Activated T-helper 1 cell treated with anti-CD3 and anti-CD28 coated beads, Interleukin-2, amount 50 U/mL, for 16 hours (primary cell): ENCODE data around the gene PALM.
A peak's percentile ranks its signal among the peaks of the same experiment; 100 is the strongest.
"Not testable (repeated sequence)": the region's sequence is repeated elsewhere in the genome, so short reads cannot be mapped to it uniquely, and the experiment has no call there.

Experiments
- DNase-seq, 2 donors: peaks; one replicate each; pipeline ENCODE4 v3.0.0-alpha.2; 2020; ENCODE audit warnings: low read depth in 1 of 2, low spot score in 1 of 2

PALM gene

DNA sequence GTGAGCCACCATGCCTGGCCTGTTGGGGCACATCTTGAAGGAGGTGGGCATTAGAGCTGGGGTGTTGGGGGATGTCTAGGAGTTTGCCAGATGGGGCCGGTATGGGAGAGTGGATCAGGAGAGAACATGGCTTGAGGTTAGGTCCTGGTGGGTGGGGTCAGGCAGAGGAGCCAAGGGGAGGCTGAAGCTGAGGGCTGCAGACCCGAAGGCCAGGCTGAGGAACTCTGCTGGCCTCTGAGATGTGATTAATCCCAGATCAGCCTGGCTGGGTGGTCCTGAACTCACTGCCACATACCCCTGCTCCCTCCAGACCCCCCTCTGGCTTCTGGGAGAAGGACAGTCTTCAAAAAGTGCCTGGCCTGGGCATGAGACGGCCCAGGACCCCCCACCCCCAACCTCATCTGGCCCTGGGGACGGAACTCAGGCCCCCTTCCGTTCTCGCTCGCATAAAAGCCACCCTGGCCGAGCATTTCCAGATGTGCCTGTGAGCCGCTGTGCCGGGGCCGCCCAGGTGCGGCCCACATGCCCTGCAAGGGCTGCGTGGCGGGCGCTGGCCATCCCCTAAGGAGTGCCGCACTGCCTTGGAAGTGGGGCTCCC, 29.8 kb upstream of the PALM start:
- no peak for DNase-seq

DNA sequence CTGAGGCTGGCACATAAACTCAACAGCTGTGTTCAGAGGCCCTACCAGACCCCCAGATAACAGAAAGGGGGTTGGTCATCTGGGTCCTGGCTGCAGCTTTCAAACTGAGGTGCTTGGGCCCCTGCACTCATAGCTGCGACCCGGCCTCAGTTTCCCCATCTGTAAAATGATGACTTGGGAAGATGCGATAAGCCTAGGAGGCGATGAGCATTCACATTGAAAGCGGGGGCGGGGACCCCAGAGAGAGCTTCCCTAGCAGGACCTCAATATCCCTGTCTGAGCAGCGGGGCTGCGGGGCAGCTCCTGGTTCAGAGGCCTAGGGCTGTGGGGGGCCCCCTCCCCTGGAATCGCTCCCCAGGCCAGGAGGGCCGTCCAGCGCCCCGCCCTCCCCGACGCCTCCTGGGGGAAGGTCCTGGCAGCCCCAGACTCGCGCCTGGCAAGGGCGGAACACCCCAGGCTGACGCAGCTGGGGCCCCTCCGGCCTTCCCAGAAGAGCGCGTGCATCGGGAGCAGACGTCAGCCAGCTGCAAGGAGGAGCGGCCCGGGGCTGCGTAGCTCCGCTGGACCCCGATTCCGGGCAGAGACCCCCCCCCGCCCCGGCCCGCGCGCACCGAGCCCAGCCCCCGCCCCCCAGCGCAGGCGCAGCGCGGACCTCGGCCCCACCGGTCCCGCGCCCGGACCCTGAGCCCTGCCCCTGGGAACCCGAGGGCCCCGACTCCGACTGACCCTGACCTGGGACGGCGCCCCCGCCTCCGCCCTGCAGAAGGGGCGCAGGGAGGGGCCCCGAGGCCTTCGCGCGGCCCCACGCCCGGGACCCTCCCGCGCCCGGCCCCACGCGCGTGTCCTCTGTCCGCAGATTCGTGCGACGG, 29.1 kb upstream of the PALM start:
- DNase-seq = no peak

DNA sequence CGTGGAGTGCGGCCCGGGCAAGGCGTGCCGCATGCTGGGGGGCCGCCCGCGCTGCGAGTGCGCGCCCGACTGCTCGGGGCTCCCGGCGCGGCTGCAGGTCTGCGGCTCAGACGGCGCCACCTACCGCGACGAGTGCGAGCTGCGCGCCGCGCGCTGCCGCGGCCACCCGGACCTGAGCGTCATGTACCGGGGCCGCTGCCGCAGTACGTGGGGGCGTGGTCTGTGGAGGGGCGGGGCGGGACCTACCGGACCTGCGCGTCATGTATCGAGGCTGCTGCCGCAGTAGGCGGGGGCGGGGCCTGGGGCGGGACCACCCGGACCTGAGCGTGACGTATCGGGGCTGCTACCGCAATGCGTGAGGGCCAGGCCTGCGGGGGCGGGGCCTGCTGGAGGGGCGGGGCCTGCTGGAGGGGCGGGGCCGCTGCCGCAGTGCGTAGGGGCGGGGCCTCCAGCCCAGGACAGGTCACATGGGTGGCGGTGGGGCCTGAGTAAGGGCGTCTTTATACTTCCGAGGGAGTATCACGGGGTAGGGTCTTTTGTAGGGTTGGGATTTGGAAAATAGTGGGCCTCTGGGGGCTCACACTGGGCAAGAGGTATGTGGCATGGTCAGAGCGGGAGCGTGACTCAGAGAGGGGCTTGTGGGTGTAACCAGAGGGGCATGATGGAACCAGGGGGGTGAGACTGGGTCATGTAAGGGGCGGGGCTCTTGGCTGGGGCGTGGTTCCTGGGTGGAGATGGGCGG, 28.3 kb upstream of the PALM start:
- DNase-seq = peak; percentile 99

DNA sequence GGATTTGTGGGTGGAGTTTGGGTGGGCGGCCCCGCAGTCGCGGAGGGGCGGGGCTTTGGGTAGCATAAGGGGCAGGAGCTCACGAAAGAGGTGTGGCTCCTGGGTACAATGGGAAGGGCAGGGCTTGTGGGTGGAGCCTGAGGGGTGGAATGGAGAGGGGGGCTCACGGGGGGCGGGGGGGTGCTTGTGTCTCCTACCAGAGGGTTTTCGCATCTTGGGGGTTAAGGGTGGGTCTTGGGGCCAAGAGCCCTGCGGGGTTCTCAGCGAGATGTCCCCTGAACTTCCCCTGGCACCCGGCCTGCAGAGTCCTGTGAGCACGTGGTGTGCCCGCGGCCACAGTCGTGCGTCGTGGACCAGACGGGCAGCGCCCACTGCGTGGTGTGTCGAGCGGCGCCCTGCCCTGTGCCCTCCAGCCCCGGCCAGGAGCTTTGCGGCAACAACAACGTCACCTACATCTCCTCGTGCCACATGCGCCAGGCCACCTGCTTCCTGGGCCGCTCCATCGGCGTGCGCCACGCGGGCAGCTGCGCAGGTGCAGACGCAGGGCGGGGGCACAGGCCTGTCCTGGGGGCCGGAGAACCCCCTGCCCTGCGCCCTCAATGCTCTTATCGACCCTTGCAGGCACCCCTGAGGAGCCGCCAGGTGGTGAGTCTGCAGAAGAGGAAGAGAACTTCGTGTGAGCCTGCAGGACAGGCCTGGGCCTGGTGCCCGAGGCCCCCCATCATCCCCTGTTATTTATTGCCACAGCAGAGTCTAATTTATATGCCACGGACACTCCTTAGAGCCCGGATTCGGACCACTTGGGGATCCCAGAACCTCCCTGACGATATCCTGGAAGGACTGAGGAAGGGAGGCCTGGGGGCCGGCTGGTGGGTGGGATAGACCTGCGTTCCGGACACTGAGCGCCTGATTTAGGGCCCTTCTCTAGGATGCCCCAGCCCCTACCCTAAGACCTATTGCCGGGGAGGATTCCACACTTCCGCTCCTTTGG, 27.4 kb upstream of the PALM start:
- DNase-seq = no peak

DNA sequence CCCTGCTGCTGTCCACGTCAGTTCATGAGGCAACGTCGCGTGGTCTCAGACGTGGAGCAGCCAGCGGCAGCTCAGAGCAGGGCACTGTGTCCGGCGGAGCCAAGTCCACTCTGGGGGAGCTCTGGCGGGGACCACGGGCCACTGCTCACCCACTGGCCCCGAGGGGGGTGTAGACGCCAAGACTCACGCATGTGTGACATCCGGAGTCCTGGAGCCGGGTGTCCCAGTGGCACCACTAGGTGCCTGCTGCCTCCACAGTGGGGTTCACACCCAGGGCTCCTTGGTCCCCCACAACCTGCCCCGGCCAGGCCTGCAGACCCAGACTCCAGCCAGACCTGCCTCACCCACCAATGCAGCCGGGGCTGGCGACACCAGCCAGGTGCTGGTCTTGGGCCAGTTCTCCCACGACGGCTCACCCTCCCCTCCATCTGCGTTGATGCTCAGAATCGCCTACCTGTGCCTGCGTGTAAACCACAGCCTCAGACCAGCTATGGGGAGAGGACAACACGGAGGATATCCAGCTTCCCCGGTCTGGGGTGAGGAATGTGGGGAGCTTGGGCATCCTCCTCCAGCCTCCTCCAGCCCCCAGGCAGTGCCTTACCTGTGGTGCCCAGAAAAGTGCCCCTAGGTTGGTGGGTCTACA, 25.9 kb upstream of the PALM start:
- DNase-seq = no peak

DNA sequence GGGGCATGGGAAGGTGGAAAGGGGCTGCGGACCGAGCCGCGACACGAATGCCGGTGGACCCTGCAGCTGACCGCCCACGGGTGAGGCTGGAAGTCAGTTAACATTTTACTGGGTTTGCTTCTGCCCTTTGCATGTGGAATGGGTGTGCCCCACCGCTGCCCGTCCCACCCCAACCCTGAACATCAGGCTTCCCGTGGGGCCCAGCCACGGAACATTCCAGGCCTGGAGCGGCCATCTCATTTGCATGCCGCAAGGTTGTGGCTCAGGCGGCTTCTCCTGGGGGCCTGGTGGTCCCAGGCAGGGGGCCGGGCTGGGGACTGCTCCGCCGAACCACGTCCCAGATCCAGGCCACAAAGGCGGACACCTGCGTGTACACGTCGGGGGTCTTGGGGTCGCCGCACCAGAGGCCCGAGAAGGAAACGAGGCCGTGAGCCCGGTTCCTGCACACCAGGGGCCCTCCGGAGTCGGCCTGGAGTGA, 23.2 kb upstream of the PALM start:
- DNase-seq = no peak

DNA sequence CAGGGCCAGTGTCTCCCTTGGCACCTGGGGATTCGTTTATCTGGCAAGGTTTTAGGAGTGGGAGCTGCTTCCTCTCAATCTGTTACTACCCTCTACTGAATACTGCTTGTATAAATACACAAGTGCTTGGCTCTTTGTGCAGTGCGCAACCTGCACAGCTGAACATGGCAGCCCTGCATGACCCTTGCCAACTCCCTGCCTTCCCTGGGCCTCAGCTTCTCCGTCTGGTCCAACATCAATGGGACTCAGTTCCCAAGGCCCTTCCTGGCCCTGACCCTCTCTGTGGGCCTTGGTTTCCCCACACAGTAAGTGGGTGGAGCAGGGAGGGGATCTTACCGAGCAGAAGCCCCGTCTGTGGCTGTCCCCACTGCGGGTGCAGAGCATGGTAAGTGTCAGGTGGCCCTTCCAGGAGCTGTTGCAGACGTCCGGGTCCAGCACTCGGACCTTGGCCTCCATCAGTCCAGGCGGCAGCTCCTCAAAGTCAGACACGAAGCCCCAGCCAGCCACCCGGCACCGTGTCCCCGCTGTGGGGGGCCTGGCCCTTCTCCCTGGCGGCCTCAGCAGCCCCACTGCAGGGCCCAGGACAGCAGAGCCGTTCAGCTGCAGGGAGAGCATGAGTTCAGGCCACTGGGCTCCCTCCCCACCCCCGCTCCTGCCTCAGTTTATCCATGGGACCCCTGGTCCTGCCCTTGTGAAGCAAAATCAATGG, 22.0 kb upstream of the PALM start:
- DNase-seq = no peak

DNA sequence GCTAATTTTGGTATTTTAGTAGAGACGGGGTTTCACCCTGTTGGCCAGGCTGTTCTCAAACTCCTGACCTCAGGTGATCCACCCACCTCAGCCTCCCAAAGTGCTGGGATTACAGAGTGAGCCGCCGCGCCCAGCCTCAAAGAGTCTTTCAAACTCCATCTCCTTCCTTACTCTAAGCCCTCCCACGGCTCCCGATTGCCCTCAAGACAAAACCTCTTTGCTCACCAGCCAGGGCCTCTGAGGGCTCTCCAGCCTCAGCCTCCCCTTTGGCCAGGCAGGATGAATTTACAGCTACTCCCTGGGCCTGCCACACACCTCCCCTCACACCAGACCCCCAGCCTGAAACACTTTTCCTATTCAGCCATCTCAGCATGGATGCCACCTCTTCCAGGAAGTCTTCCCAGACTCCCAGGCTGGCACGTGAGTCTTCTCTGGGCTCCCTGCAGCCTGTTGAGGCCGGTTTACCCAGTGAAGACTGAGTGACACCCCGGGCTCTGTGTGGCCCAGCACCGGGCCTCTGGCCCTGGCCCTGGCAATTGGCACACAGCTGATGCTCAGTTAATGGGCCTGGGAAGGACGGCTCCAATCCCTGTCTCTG, 21.1 kb upstream of the PALM start:
- no peak for DNase-seq

DNA sequence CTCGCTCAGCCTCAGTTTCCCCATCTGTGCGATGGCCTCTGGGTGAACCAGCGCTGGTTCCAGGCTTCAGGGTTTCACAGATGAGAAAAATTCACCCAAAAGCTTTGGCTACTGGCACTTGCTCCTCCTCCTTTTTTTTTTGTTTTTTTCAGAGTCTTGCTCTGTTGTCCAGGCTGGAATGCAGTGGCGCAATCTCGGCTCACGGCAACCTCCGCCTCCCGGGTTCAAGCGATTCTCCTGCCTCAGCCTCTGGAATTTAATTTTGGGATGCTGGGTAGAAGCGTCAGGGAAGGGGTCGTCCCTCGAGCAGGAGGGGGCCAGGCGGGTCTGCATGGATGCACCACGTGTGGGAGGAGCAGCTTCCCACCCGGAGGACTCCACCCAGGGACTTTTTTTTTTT, 20.5 kb upstream of the PALM start:
- DNase-seq = no peak

DNA sequence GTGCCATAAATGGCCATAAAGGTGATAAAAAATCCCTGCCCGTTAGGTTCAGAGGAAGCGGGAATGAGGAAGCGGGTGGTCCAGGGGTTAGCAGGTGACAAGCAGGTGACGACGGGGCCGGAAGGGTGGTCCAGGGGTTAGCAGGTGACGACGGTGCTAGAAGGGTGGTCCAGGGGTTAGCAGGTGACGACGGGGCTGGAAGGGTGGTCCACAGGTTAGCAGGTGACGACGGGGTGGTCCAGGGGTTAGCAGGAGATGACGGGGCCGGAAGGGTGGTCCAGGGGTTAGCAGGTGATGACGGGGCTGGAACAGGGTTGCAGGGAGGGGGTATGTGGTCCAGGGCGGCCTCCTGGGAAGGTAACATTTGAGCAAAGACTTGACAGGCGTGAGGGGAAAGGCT, 19.7 kb upstream of the PALM start:
- DNase-seq = no peak

DNA sequence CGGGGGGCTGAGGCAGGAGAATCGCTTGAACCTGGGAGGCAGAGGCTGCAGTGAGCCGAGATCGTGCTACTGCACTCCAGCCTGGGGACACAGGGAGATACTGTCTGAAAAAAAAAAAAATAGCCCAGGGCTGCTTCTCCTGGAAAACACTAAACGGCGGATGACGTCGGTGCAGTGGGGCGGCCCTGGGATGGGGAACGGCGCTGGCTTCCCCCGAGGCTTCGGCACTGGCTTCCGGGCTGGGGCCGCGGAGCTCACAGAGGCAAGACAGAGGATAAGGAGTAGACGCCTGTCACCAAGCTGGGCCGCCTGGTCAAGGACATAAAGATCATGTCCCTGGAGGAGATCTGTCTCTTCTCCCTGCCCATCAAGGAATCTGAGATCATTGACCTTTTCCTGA, 18.5 kb upstream of the PALM start:
- DNase-seq = no peak

DNA sequence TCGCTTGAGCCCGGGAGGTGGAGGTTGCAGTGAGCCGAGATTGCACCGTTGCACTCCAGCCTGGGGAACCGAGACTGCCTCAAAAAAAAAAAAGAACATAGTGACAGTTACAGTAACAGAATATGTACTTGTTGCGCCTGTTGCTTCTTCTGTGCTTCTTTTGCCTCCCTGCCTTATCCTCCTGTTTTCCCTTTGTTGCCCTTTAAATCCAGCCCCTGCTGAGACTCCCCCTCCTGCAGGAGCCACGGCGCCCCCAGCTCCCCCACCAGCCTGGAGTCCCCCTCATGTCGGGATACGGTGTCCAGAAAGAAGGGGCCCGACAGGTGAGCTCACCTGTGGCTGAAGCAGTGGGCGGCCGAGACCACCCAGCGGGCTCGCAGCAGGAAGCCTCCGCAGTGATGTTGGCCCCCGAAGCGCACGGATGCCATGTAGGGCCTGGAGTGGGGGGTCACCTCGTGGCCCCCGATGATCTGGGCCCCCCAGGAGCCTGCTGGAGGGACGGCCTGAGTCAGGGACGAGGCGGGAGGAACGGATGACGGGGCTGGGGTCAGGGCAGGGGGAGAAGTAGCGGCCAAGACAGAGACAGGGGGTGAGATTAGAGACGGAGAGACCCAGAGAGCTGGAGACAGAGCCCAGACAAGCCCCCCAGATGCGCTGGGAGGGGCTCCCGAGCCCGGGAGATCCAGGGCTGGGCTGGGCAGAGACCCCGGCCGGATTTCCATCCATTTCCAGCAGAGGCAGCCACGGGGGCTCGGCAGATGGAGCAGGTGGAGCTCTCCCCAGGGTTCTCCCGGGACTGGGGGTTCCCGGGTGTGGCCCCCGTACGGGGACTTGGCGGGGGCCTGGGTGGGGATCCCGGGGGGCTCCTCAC, 14.0 kb upstream of the PALM start:
- no peak for DNase-seq

DNA sequence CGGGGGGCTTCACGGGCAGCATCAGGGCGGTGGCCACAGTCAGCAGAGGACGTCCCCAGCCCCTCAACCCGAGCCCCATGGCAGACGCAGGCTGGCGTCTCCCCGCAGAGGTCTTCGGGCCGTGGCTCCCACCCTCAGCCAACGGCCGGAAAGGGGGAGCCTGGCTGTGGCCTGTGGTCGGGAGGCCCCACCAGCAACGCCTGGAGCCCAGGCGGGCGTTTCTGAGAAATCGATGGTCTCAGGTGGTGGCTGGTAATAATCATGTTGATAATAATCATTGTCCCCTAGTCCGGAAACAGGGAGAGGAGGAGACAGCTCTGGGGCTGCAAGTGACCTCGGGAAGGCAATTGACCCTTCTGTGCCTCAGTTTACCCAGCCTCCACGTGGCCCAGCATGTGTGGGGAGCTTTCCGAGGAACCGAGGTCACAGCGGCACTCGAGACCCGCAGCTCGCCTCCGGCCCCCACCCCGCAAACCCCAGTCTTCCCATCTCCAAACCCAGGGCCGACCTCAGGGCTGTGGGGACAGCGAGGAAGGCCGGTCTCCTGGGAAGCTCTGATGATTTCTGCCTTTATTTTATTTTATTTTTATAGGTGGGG, 13.3 kb upstream of the PALM start, which contains the start of gene PRSS57:
PRSS57 (minus strand) TSS at position 101 of the 598 bp plus-strand sequence; CDS start at position 79, 22 bp downstream.
- no peak for DNase-seq

DNA sequence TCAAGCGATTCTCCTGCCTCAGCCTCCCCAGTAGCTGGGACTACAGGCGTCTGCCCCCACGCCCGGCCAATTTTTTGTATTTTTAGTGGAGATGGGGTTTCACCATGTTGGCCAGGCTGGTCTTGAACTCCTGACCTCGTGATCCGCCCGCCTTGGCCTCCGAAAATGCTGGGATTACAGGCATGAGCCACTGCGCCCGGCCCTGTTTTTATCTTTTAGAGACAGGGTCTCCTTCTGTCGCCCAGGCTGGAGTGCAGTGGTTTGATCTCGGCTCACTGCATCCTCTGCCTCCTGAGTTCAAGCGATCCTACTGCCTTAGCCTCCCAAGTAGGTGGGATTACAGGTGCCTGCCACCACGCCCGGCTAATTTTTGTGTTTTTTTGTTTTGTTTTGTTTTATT, 10.2 kb upstream of the PALM start:
- DNase-seq = not testable (repeated sequence)

DNA sequence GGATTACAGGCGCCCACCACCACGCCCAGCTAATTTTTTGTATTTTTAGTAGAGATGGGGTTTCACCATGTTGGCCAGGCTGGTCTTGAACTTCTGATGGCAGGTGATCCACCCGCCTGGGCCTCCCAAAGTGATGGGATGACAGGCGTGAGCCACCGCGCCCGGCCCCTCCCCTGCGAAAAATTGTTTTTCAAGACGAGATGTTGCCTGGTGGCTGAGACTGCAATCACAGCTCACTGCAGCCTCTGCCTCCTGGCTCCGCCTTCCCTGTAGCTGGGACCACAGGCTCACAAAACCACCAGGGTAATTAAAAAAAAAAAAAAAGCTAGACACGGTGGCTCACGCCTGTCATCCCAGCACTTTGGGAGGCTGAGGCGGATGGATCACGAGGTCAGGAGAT, 8.8 kb upstream of the PALM start:
- DNase-seq = not testable (repeated sequence)

DNA sequence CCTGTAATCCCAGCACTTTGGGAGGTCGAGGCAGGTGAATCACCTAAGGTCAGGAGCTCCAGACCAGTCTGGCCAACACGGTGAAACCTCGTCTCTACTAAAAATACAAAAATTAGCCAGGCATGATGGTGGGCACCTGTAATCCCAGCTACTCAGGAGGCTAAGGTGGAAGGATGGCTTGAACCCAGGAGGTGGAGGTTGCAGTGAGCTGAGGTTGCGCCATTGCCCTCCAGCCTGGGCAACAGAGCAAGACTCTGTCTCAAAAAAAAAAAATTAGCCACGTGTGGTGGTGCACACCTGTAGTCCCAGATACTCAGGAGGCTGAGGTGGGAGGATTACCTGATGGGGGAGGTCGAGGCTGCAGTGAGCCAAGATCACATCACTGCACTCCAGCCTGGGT, 5.9 kb upstream of the PALM start:
- not testable (repeated sequence) for DNase-seq

DNA sequence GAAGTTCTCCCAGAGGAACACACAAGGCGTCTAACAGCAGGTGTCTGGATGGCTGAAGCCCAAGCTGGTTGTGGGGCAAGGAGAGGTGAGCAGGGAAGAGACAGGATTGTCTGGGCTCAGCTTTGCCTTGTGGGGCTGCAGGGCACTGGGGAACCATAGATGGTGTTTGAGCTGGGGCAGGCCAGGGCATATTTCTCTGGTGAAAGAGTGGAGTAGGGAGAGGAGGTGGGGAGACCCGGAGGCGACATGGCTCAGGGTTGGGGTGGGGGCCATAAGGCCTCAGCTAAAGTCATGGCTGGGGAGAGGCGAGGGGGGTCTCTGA, 5.4 kb upstream of the PALM start:
- DNase-seq = no peak
